T-helper 2 cell (primary cell): ENCODE results near the gene TMEM179B.

Experiments used
- DNase-seq, 5 experiments: peaks; one replicate each; pipeline versions ENCODE4 v3.0.0 to v3.0.0-alpha.2; 2012 to 2022

Gene TMEM179B

DNA sequence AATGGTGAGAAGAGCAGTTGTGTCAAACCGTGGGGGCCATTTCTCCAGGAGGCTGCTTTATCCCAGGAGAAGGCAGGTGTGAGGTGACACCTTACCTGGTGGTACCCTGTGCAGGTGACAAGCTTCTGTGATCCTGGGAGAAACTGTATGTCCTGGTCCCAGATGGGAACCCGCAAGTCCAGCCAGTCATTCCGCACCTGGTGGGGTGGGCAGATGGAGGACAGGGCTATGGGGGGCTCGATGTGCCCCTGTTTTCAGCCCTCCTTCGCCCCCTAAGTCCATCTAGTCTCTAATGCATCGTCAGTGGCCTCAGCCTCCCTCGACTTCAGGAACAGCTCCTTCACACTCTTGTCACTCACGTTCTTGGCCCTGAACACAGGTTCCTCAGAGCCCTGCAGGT is 48.1 kb downstream of the TMEM179B start:
- DNase-seq: no peak

DNA sequence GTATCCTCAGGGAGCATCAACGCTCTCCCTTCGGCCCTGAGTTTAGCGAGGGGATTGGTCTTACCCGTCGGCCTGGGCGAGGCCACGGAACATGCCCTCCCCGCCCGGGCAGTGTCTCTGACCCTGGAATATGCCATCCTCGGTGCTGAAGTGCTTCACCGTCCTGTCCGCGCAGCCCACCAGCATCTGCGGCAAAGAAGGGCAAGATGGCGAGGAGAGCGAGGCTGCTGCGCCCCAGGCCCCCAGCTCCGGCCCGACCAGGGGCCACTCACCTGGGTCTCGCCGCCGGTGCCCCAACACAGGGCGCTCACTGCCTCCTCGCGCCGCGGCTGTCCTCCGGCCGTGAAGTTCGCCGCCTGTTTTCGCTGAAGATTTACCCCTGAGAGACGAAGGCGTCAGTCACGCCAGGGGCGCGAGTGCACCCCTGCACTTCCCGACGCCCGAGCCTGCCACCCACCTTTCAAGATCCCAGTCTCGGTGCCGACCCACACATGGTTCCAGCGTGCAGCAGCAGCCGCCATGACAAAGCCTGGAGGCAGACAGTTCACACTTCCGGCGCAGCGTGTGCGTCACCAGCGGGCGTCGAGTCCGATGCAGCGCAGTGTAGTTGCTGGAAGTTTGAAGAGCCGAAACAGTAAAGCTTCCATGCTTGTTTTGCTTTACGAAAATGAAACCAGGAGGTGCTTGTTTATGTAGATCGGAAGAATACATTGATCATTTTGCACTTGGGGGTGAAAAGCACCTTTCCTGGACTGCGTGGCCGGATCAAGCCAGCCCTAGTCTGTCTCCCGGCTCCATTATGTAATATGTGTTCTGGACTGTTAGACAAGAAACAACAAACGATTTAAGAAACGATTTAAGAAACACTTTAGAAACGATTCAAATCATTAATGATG is 52.1 kb downstream of the TMEM179B start, which contains the start of gene WDR74:
WDR74 (minus strand) TSS at position 541 of the 896 bp plus-strand sequence; CDS start at position 521, 20 bp downstream.
- peak; percentile 75 to 98 (median 88) for DNase-seq
